Naive B cell (primary cell): ENCODE data around the gene PITPNB. TPM values are rescaled to one million over a fixed set of nuclear protein-coding genes. Genes with fewer than 3 reads are reported as not detected.

Experiments
- ATAC-seq, 2 donors: fragments of 150-1000 bp; cut with Tn5 transposase; 2 replicates each; pipeline ENCODE4 v1.10.0; 2021; ENCODE audit warnings: low read depth in 2 of 2, mild to moderate bottlenecking in 2 of 2, moderate library complexity in 2 of 2
- DNase-seq: peaks from one replicate; pipeline ENCODE4 v3.0.0; 2022
- H3K27ac Mint-ChIP-seq, 6 donors: one replicate each; pipeline ENCODE4 v1.8.0; 2020 to 2022; ENCODE audit warnings: mild to moderate bottlenecking in 6 of 6, mixed read lengths in 6 of 6, moderate library complexity in 5 of 6, inconsistent platforms in 2 of 6
- H3K27me3 Mint-ChIP-seq, 3 donors: one replicate each; pipeline ENCODE4 v1.8.0; 2021 to 2022; ENCODE audit warnings: mixed read lengths in 3 of 3, mild to moderate bottlenecking in 1 of 3
- H3K36me3 Mint-ChIP-seq, 2 donors: one replicate each; pipeline ENCODE4 v1.8.0; 2020 to 2022; ENCODE audit warnings: mixed read lengths in 2 of 2, inconsistent platforms in 1 of 2, mild to moderate bottlenecking in 1 of 2
- H3K4me1 Mint-ChIP-seq, 3 donors: one replicate each; pipeline ENCODE4 v1.8.0; 2020 to 2022; ENCODE audit warnings: mixed read lengths in 3 of 3, inconsistent platforms in 1 of 3, mild to moderate bottlenecking in 1 of 3, moderate library complexity in 1 of 3
- H3K4me3 Mint-ChIP-seq, 8 donors: one replicate each; pipeline ENCODE4 v1.8.0; 2020 to 2022; ENCODE audit warnings: mild to moderate bottlenecking in 8 of 8, mixed read lengths in 8 of 8, moderate library complexity in 8 of 8, inconsistent platforms in 2 of 8
- H3K9me3 Mint-ChIP-seq, 7 donors: one replicate each; pipeline ENCODE4 v1.8.0; 2020 to 2022; ENCODE audit warnings: mixed read lengths in 7 of 7, mild to moderate bottlenecking in 5 of 7, inconsistent platforms in 2 of 7, moderate library complexity in 1 of 7
- polyA plus RNA-seq, 6 donors: library from polyadenylated mRNA; unstranded; fragments of 300-500 nt; fragmentation: Illumina TruSeq; gene quantifications; one replicate each; pipeline ENCODE4 v1.2.3, GENCODE V29; 2021; ENCODE audit warnings: low read depth in 6 of 6

Gene PITPNB
- polyA plus RNA-seq, 6 donors from 2014 or later = 55.7 to 77.5 (median 67.3) TPM

DNA sequence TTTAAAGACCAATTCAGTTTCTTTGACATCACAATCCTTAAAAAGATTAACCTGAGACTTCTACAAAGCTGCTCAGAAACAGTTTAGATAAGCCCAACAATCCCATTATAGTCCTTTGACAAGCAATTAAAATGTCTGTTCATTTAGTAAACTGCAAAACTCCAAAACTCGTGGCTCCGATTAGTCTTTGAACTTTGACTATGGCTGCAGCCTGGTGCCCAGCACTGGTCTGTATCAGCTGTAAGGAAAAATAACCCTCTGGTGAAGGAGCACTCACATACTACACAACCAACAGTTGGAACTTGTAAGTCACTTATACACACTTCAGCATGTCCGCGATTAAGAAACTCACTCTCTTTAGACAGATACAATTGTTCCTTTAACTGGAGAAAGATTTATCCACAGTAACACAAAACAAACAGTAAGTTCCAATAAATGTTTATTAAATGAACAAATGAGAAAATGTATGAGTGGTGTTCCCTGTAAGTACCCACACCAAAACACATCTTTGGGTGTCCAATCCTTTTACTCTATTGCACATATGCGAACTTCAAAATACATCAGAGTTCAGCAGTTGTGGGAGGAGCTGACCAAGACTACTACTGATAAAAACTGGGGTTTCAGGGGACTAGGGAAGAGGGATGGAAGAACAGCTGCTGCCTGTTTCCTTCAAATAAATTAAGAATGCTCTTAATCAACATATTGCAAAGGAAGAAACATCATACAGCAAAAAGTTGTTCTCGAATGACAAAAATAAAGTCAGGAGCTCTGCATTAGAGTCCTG lies 36.4 kb downstream of the PITPNB start:
- no peak for ATAC-seq
- H3K4me1 Mint-ChIP-seq = peaks cover 4 to 17% (median 12%) of the 10 kb centered on the region in 3 donors
- no peak overlapping the region for H3K4me3 Mint-ChIP-seq
- DNase-seq = no peak
- peak overlapping the region in 1 of 6 donors; percentile 28 for H3K27ac Mint-ChIP-seq
- H3K9me3 Mint-ChIP-seq = no peaks in the 10 kb centered on the region
- H3K27me3 Mint-ChIP-seq = no peaks in the 10 kb centered on the region
- no peaks in the 10 kb centered on the region for H3K36me3 Mint-ChIP-seq

GRCh38 chr22:27881421-27881820 lies 37.6 kb downstream of the PITPNB start:
- no peak overlapping the region for H3K27ac Mint-ChIP-seq
- no peaks in the 10 kb centered on the region for H3K9me3 Mint-ChIP-seq
- peaks cover 8 to 21% (median 16%) of the 10 kb centered on the region in 3 donors for H3K4me1 Mint-ChIP-seq
- no peak for DNase-seq
- no peaks in the 10 kb centered on the region for H3K36me3 Mint-ChIP-seq
- no peaks in the 10 kb centered on the region for H3K27me3 Mint-ChIP-seq
- ATAC-seq = no peak
- no peak overlapping the region for H3K4me3 Mint-ChIP-seq

DNA sequence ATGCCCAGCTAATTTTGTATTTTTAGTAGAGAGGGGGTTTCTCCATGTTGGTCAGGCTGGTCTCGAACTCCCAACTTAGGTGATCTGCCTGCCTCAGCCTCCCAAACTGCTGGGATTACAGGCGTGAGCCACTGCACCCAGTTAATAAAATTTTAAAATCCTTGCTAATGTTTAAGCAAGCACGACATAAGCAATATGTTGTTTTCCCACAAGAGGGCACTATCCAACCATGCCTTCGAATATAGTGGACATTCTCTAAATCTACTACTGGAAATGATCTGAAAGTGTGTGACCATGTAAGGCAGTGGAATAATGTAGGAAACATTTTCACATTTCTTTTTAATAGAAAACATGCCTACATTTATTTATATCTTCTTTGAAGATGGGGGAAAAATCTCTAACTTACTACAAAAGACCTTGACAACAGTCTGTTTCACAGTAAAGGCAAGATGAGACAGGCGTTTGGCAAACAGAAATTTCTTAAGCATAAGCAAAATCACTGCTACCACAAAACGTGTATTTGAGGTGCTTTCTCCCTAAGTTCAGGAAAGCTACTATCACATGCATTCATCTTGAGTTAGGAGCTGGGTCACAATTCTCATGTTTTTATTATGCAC lies 38.2 kb downstream of the PITPNB start:
- Mint-ChIP-seq H3K36me3 (no peaks in the 10 kb centered on the region), H3K4me1 (peaks cover 8 to 23% (median 17%) of the 10 kb centered on the region in 3 donors), H3K27me3 (no peaks in the 10 kb centered on the region), H3K4me3 (no peak overlapping the region), H3K27ac (peak overlapping the region in 1 of 6 donors; percentile 50), H3K9me3 (no peaks in the 10 kb centered on the region)
- DNase-seq = peak; percentile 23
- ATAC-seq = peak in 1 of 2 donors; percentile 36

GRCh38 chr22:27879923-27880322 lies 39.1 kb downstream of the PITPNB start:
- no peaks in the 10 kb centered on the region for H3K36me3 Mint-ChIP-seq
- DNase-seq (peak; percentile 7), ATAC-seq (peak in 1 of 2 donors; percentile 61)
- no peak overlapping the region for H3K4me3 Mint-ChIP-seq
- H3K27me3 Mint-ChIP-seq = no peaks in the 10 kb centered on the region
- H3K27ac Mint-ChIP-seq = no peak overlapping the region
- no peaks in the 10 kb centered on the region for H3K9me3 Mint-ChIP-seq
- peaks cover 12 to 30% (median 17%) of the 10 kb centered on the region in 3 donors for H3K4me1 Mint-ChIP-seq

DNA sequence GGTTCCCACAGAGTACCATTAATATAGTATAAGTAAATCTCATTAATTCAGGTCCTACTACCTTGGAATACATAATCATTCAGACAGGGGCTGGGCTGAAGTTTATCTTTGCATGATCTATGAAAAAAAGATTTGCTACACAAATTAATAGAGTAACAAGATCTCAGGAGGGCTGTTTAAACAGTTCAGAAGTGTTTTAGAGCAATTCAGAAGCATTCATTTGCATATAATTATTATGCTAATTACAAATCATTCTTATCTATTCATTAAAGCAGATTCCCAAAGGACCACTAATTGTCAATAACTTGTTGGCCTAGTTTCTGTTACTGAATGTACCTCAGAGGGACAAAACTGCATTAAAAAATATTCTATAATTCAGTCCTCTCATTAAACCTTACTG lies 40.5 kb downstream of the PITPNB start:
- Mint-ChIP-seq H3K4me3 (no peak overlapping the region), H3K27ac (no peak overlapping the region)

GRCh38 chr22:27877501-27877900 lies 41.6 kb downstream of the PITPNB start:
- ATAC-seq (no peak), DNase-seq (no peak)
- Mint-ChIP-seq H3K9me3 (no peaks in the 10 kb centered on the region), H3K4me3 (no peak overlapping the region), H3K27me3 (no peaks in the 10 kb centered on the region), H3K36me3 (no peaks in the 10 kb centered on the region), H3K4me1 (peaks cover 12 to 37% (median 17%) of the 10 kb centered on the region in 3 donors), H3K27ac (peak overlapping the region in 3 of 6 donors; percentile 1 to 48 (median 33))

More for the DNA sequence above, 40.5 kb downstream of the PITPNB start:
- H3K9me3 Mint-ChIP-seq = no peaks in the 10 kb centered on the region
- DNase-seq (no peak), ATAC-seq (no peak)
- no peaks in the 10 kb centered on the region for H3K27me3 Mint-ChIP-seq
- H3K4me1 Mint-ChIP-seq = peaks cover 12 to 38% (median 17%) of the 10 kb centered on the region in 3 donors
- H3K36me3 Mint-ChIP-seq = no peaks in the 10 kb centered on the region

DNA sequence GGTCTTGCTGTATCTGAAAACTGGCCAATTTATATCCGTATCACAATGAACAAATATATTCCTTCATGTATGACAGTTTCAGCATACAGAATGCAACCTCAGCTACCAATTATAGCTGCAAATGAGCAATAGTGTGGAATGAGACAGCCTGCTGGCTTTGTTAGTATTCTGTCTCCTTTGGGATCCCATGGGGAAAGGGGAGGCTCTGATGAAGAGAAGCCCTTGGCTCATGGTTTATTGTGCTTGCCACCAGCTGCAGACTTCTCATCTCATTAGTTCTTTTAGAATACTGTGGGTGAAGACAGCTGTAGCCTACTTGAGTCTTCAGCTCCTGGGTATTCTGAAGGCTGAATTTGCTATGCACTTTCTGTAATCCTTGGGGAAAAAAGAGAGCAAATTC lies 42.4 kb downstream of the PITPNB start:
- no peak overlapping the region for H3K4me3 Mint-ChIP-seq
- H3K4me1 Mint-ChIP-seq = peaks cover 14 to 33% (median 19%) of the 10 kb centered on the region in 3 donors
- H3K27ac Mint-ChIP-seq = peak overlapping the region in 1 of 6 donors; percentile 47

GRCh38 chr22:27875951-27876350 lies 43.1 kb downstream of the PITPNB start:
- no peaks in the 10 kb centered on the region for H3K9me3 Mint-ChIP-seq
- DNase-seq (no peak), ATAC-seq (no peak)
- no peaks in the 10 kb centered on the region for H3K27me3 Mint-ChIP-seq
- H3K4me3 Mint-ChIP-seq = no peak overlapping the region
- peaks cover under 1 to 2% of the 10 kb centered on the region in 2 donors for H3K36me3 Mint-ChIP-seq
- peaks cover 15 to 32% (median 19%) of the 10 kb centered on the region in 3 donors for H3K4me1 Mint-ChIP-seq
- H3K27ac Mint-ChIP-seq = no peak overlapping the region

More for the DNA sequence above, 42.4 kb downstream of the PITPNB start:
- Mint-ChIP-seq H3K27me3 (no peaks in the 10 kb centered on the region), H3K36me3 (no peaks in the 10 kb centered on the region), H3K9me3 (no peaks in the 10 kb centered on the region)
- ATAC-seq = no peak
- DNase-seq = no peak

- H3K4me3 Mint-ChIP-seq = no peak overlapping the region
- no peaks in the 10 kb centered on the region for H3K27me3 Mint-ChIP-seq
- H3K9me3 Mint-ChIP-seq = no peaks in the 10 kb centered on the region
- peak overlapping the region in 3 of 6 donors; percentile 5 to 51 (median 9) for H3K27ac Mint-ChIP-seq
- no peak for DNase-seq
- peaks cover 5 to 7% of the 10 kb centered on the region in 2 donors for H3K36me3 Mint-ChIP-seq
- peaks cover 14 to 27% (median 19%) of the 10 kb centered on the region in 3 donors for H3K4me1 Mint-ChIP-seq
- ATAC-seq = no peak
Measured at GRCh38 chr22:27874764-27875163, 44.3 kb downstream of the PITPNB start.

DNA sequence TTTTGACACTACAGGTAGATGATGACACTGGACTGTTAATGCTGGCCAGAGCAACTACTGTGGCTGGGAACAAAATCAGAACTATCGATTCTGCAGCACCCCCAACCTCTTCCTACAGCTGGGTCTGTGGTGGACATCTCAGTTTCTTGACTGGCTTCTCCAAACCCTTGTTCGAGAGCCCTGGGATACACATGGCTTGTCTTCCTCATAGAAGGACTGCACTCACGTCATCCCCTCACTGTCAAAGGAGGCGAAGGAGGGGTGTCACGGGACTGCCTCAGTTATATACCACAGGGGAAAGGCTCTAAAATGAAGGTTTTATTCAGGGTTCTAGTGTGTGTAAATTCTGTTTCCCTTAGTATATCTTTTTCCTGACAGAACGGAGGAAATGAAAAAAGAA lies 44.9 kb downstream of the PITPNB start:
- peak overlapping the region in 2 of 6 donors; percentile 9 to 63 for H3K27ac Mint-ChIP-seq
- no peaks in the 10 kb centered on the region for H3K27me3 Mint-ChIP-seq
- H3K4me3 Mint-ChIP-seq = no peak overlapping the region
- no peak for DNase-seq
- H3K36me3 Mint-ChIP-seq = peaks cover 7 to 9% of the 10 kb centered on the region in 2 donors
- no peak for ATAC-seq
- no peaks in the 10 kb centered on the region for H3K9me3 Mint-ChIP-seq
- peaks cover 14 to 26% (median 23%) of the 10 kb centered on the region in 3 donors for H3K4me1 Mint-ChIP-seq

GRCh38 chr22:27873472-27873871 lies 45.6 kb downstream of the PITPNB start:
- ATAC-seq = no peak
- no peak overlapping the region for H3K27ac Mint-ChIP-seq
- peaks cover 7 to 14% of the 10 kb centered on the region in 2 donors for H3K36me3 Mint-ChIP-seq
- H3K4me3 Mint-ChIP-seq = no peak overlapping the region
- H3K4me1 Mint-ChIP-seq = peaks cover 16 to 28% (median 26%) of the 10 kb centered on the region in 3 donors
- no peak for DNase-seq
- no peaks in the 10 kb centered on the region for H3K27me3 Mint-ChIP-seq
- H3K9me3 Mint-ChIP-seq = no peaks in the 10 kb centered on the region

- ATAC-seq = no peak
- H3K4me1 Mint-ChIP-seq = peaks cover 14 to 27% (median 24%) of the 10 kb centered on the region in 3 donors
- no peaks in the 10 kb centered on the region for H3K27me3 Mint-ChIP-seq
- H3K27ac Mint-ChIP-seq = no peak overlapping the region
- peaks cover 7 to 14% of the 10 kb centered on the region in 2 donors for H3K36me3 Mint-ChIP-seq
- no peaks in the 10 kb centered on the region for H3K9me3 Mint-ChIP-seq
- H3K4me3 Mint-ChIP-seq = no peak overlapping the region
- no peak for DNase-seq
Measured at GRCh38 chr22:27872488-27872887, 46.6 kb downstream of the PITPNB start.

DNA sequence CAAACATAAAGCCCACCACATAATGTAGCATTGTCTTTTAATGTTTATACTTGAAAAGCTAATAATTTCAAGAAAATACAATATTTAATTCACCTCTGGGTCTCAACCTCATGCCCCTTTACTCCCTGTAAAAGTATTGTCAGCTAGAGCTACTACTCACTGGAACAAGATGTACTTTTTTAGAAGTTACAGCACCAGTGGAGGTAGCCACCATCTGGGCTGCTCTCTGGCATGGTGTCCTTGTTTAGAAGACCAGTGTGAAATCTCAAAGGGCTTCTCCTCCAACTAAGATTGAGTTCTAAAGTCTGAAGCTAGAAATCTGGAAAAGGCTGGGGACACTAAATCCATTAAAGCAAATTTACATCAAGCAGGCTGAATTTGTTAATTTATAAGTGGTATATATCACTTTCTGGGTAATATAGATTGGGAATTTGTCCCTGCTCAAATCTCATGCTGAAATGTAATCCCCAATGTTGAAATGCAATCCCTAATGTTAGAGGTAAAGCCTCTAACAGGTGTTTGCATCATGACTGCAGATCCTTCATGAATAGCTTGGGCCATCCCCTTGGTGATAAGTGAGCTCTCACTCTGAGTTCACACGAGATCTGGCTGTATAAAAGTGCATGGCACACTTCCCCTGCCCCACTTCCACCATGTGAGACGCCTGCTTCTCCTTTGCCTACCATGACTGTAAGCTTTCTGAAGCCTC lies 47.6 kb downstream of the PITPNB start:
- Mint-ChIP-seq H3K4me3 (no peak overlapping the region), H3K36me3 (peaks cover 7 to 14% of the 10 kb centered on the region in 2 donors), H3K4me1 (peaks cover 13 to 29% (median 22%) of the 10 kb centered on the region in 3 donors), H3K9me3 (no peaks in the 10 kb centered on the region), H3K27me3 (no peaks in the 10 kb centered on the region), H3K27ac (no peak overlapping the region)
- DNase-seq = no peak
- ATAC-seq = no peak
